SK-N-SH treated with all-trans-retinoic acid at 6 μM for 48 hours (cell line): ENCODE measurements around the gene ACKR3.
A peak's percentile ranks its signal among the peaks of the same experiment; 100 is the strongest.

Source experiments
- ATAC-seq: fragments of 200-7000 bp; cut with Tn5 transposase; 3 replicates; pipeline ENCODE4 v1.9.1; 2020; ENCODE audit warnings: mild to moderate bottlenecking, moderate library complexity
- ARNTL ChIP-seq: fragments of 450-650 bp; formaldehyde crosslinking; IDR thresholded peaks from 2 replicates; pipeline ENCODE4 v1.5.0; 2020; ENCODE audit warnings: low read depth, mild to moderate bottlenecking, moderate library complexity, borderline replicate concordance
- BACH2 ChIP-seq: fragments of 250-450 bp; sonication (Bioruptor Pico); IDR thresholded peaks from 2 replicates; pipeline ENCODE4 v1.9.0; 2021; ENCODE audit warnings: mild to moderate bottlenecking, borderline replicate concordance
- CREB5 ChIP-seq: fragments of 250-450 bp; sonication (Bioruptor Pico); IDR thresholded peaks from 2 replicates; pipeline ENCODE4 v1.5.1; 2020; ENCODE audit warnings: low read depth, mild to moderate bottlenecking, moderate library complexity
- CSDC2 ChIP-seq: fragments of 250-450 bp; sonication (Bioruptor Pico); IDR thresholded peaks from 2 replicates; pipeline ENCODE4 v1.5.0; 2020; ENCODE audit warnings: mild to moderate bottlenecking, moderate library complexity
- ESRRG ChIP-seq: fragments of 250-450 bp; sonication (Bioruptor Pico); IDR thresholded peaks from 2 replicates; pipeline ENCODE4 v1.6.1; 2021; ENCODE audit warnings: mild to moderate bottlenecking
- GLIS3 ChIP-seq: fragments of 250-450 bp; sonication (Bioruptor Pico); IDR thresholded peaks from 2 replicates; pipeline ENCODE4 v1.5.0; 2020; ENCODE audit warnings: mild to moderate bottlenecking, moderate library complexity
- ISL1 ChIP-seq: fragments of 250-450 bp; sonication (Bioruptor Pico); IDR thresholded peaks from 2 replicates; pipeline ENCODE4 v2.1.2; 2022; ENCODE audit warnings: mild to moderate bottlenecking, moderate library complexity
- OSR1 ChIP-seq: fragments of 250-450 bp; sonication (Bioruptor Pico); IDR thresholded peaks from 2 replicates; pipeline ENCODE4 v1.8.0; 2022; ENCODE audit warnings: moderate library complexity, mild to moderate bottlenecking, inconsistent platforms
- PPARA ChIP-seq: fragments of 250-450 bp; sonication (Bioruptor Pico); IDR thresholded peaks from 2 replicates; pipeline ENCODE4 v1.5.0; 2020; ENCODE audit warnings: mild to moderate bottlenecking, borderline replicate concordance
- RARB ChIP-seq: fragments of 250-450 bp; sonication (Bioruptor Pico); IDR thresholded peaks from 2 replicates; pipeline ENCODE4 v1.8.0; 2021; ENCODE audit warnings: mild to moderate bottlenecking, moderate library complexity
- SNAI2 ChIP-seq: fragments of 250-450 bp; sonication (Bioruptor Pico); IDR thresholded peaks from 2 replicates; pipeline ENCODE4 v1.5.0; 2020; ENCODE audit warnings: mild to moderate bottlenecking, moderate library complexity
- TCF4 ChIP-seq: fragments of 250-450 bp; sonication (Bioruptor Pico); IDR thresholded peaks from 2 replicates; pipeline ENCODE4 v1.8.0; 2021; ENCODE audit warnings: mild to moderate bottlenecking, moderate library complexity, borderline replicate concordance
- TOX ChIP-seq: fragments of 250-450 bp; sonication (Bioruptor Pico); IDR thresholded peaks from 2 replicates; pipeline ENCODE4 v1.8.0; 2021; ENCODE audit warnings: mild to moderate bottlenecking, moderate library complexity, borderline replicate concordance
- TSHZ2 ChIP-seq: fragments of 250-450 bp; sonication (Bioruptor Pico); IDR thresholded peaks from 2 replicates; pipeline ENCODE4 v1.5.0; 2020; ENCODE audit warnings: mild to moderate bottlenecking, moderate library complexity
- ZFP3 ChIP-seq: fragments of 250-450 bp; sonication (Bioruptor Pico); IDR thresholded peaks from 2 replicates; pipeline ENCODE4 v1.5.0; 2020; ENCODE audit warnings: mild to moderate bottlenecking, moderate library complexity
- ZFP30 ChIP-seq: fragments of 450-650 bp; formaldehyde crosslinking; IDR thresholded peaks from 2 replicates; pipeline ENCODE4 v1.5.0; 2022; ENCODE audit warnings: mild to moderate bottlenecking, moderate library complexity
- ZNF565 ChIP-seq: fragments of 450-650 bp; formaldehyde crosslinking; conservative IDR thresholded peaks from 2 replicates; pipeline ENCODE4 v1.5.0; 2020; ENCODE audit warnings: low read depth, mild to moderate bottlenecking, moderate library complexity
- ZNF70 ChIP-seq: fragments of 450-650 bp; formaldehyde crosslinking; IDR thresholded peaks from 2 replicates; pipeline ENCODE4 v1.5.0; 2020; ENCODE audit warnings: mild to moderate bottlenecking, moderate library complexity
- ZNF8 ChIP-seq: fragments of 450-650 bp; formaldehyde crosslinking; IDR thresholded peaks from 2 replicates; pipeline ENCODE4 v1.5.0; 2020; ENCODE audit warnings: mild to moderate bottlenecking, moderate library complexity
- TF ChIP-seq, protein P1 (sequence below): fragments of 250-450 bp; sonication (Bioruptor Pico); IDR thresholded peaks from 2 replicates; pipeline ENCODE4 v1.8.0; 2021; ENCODE audit warnings: low read depth, mild to moderate bottlenecking, moderate library complexity, borderline replicate concordance

The ACKR3 gene

GRCh38 chr2:236608188-236608525 lies 38.5 kb downstream of the ACKR3 start:
- ATAC-seq: no peak; the same call in 2 of the 3 replicates
- peak; percentile 79 for TF ChIP-seq TCF4 (CRISPR knock-in tag)
- no peak for TF ChIP-seq TSHZ2

DNA sequence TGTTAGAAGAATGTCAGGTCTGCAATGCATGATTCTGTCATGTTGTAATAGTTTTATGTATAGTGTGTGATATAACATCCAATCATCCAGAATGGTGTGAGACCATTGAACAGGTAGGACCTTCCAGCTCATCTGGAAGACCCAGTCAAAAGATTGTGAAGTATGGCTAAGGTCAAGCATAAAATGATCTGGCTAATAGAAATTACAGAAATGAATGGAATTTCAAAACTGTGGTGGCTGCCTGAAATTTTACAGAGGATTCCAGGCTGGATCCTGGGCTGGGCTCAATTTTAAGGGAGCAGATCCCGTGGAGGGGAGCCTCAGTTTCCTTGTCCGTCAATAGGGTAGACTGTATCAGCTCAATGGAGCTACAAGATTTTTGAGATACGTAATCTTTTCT lies 39.1 kb downstream of the ACKR3 start:
- no peak for ATAC-seq
- TF ChIP-seq ESRRG (CRISPR knock-in tag): no peak
- TF ChIP-seq ZNF565 (CRISPR knock-in tag): no peak
- TF ChIP-seq CREB5: no peak

DNA sequence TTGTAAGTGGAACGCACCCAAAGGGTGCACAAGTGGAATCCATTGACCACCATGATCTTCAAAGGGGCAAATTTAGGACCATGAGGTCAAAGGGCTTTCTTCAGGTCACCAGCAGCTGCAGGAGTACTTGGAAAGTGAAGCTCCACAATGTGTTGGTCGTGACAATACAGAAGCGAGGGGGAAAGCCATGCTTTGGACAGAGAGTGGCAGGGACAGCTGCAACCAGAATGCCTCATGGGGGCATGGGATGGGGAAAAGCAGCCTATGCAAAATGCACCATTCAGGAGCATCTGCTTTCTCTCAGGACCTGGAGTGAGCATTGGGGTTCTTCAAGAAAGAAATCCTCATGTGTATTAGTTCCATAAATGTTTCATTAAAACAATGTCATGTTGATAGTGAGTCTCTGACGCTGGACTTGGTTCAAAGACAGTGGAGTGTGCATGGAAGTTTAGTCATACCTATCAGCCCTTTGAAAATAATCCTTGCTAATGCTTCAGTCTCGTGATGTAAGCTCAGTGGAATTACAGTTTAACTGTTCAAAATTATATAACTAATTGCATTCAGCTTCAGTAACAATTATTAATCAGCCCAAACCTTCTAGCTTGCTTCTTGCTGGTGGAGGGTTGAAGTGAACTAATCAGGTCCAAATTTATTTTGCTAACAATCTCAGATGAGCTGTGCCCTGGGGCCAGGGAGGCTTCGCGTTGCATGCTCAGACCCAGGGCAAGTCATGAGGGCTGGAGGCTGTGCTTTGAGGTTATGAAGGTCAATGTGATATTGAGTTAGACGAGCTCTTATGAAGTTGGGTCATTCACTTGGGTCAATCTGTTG lies 41.6 kb downstream of the ACKR3 start:
- TF ChIP-seq ESRRG (CRISPR knock-in tag) (no peak), RARB (CRISPR knock-in tag) (no peak), SNAI2 (CRISPR knock-in tag) (no peak), ZNF70 (CRISPR knock-in tag) (no peak), ARNTL (CRISPR knock-in tag) (no peak), BACH2 (no peak), CSDC2 (CRISPR knock-in tag) (no peak), PPARA (no peak), OSR1 (CRISPR knock-in tag) (no peak), ZFP3 (CRISPR knock-in tag) (no peak), ZFP30 (CRISPR knock-in tag) (no peak), TSHZ2 (no peak), GLIS3 (no peak), ISL1 (no peak), ZNF565 (CRISPR knock-in tag) (no peak), ZNF8 (CRISPR knock-in tag) (no peak)

DNA sequence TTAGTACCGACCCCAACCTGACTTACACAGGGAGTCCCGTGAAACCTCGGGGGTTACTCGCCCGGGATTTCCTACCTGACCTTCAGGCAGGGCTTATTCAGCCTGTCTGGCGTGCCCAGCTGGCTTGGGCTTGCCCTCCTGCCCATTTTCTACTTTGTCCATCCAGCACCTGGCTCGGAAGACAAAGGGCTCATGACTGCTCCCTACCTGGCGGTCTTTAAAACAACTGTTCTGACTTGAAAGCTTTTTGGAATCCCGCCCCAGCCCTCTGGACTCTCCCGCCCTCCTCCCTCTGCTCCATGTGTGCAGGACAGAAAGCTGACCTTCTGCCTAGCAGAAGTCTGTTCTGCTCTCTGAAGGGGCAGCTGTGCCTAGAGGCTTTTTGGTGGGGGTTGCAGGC lies 43.1 kb downstream of the ACKR3 start:
- no peak for TF ChIP-seq ZFP30 (CRISPR knock-in tag)
- no peak for TF ChIP-seq ARNTL (CRISPR knock-in tag)
- TF ChIP-seq, protein P1, sequence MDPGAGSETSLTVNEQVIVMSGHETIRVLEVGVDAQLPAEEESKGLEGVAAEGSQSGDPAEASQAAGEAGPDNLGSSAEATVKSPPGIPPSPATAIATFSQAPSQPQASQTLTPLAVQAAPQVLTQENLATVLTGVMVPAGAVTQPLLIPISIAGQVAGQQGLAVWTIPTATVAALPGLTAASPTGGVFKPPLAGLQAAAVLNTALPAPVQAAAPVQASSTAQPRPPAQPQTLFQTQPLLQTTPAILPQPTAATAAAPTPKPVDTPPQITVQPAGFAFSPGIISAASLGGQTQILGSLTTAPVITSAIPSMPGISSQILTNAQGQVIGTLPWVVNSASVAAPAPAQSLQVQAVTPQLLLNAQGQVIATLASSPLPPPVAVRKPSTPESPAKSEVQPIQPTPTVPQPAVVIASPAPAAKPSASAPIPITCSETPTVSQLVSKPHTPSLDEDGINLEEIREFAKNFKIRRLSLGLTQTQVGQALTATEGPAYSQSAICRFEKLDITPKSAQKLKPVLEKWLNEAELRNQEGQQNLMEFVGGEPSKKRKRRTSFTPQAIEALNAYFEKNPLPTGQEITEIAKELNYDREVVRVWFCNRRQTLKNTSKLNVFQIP (CRISPR knock-in tag): no peak
- no peak for TF ChIP-seq CREB5
- TF ChIP-seq ZNF70 (CRISPR knock-in tag): no peak
- TF ChIP-seq GLIS3: no peak
- TF ChIP-seq PPARA: no peak
- TF ChIP-seq TOX: no peak
- no peak for TF ChIP-seq RARB (CRISPR knock-in tag)
- no peak for TF ChIP-seq TCF4 (CRISPR knock-in tag)
- TF ChIP-seq ESRRG (CRISPR knock-in tag): no peak
- no peak for ATAC-seq

More for the DNA sequence above, 41.6 kb downstream of the ACKR3 start:
- ATAC-seq: no peak
